ENCODE measurements around the gene CCL4.
"Not testable (repeated sequence)": the region's sequence is repeated elsewhere in the genome, so short reads cannot be mapped to it uniquely, and the experiment has no call there.

Gene CCL4

DNA sequence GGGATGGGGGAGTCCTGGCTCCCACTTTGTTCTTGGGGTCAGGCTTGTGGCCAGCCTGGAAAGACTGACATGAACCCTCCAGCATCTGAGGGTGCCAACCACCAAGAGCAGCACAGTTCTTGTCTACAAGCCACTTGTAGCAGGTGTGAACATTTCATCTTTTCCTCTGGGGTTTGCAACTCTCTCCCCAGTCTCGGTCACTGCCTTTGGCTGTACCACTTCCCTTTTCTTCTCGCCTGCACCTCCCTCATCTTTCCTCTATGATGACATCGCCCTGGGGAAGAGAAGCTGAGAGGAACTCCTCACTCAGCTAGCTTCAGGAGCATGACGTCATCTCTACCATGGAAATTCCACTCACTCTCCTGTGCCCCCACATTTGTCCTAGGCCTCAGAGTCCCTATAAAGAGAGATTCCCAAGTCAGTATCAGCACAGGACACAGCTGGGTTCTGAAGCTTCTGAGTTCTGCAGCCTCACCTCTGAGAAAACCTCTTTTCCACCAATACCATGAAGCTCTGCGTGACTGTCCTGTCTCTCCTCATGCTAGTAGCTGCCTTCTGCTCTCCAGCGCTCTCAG is at the start of gene CCL4:
CCL4 (plus strand) TSS at position 427 of the 575 bp plus-strand sequence; CDS start at position 506, 79 bp downstream.
- not testable (repeated sequence) for H3K9me3 ChIP-seq (ENCODE audit: control insufficient read depth, insufficient read depth, low read length); H3K9ac ChIP-seq (ENCODE audit: low read depth, low read length); H3K4me1 ChIP-seq (ENCODE audit: control insufficient read depth, insufficient read depth, low read length); H3K27ac ChIP-seq (ENCODE audit: low read depth, low read length); H3K4me3 ChIP-seq (ENCODE audit: low read depth, low read length); H3K27me3 ChIP-seq (ENCODE audit: control insufficient read depth, insufficient read depth, low read length); H3K36me3 ChIP-seq (ENCODE audit: control insufficient read depth, insufficient read depth, low read length)

DNA sequence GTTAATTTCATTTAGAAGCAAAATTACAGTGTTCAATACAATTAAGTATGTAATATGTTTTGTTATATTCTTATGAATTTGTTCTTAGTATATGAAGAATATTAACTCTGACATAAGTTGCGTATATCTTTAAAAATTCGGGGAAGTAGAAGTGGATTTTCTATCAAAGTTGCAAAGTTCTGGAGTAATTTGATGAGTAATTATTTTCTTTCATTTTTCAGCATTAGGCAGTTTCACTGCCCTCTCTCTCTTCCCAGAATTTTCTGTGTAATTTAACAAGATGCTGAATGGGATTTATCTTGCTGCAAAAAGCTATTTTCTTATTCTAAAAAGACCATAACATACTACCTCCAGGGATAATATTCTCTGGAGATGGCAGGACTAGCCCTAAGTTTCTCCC is 48.5 kb upstream of the CCL4 start:
- H3K9me3 ChIP-seq (ENCODE audit: control insufficient read depth, insufficient read depth, low read length): no peaks in the 10 kb centered on the region
- no peaks in the 10 kb centered on the region for H3K36me3 ChIP-seq (ENCODE audit: control insufficient read depth, insufficient read depth, low read length)
- H3K9ac ChIP-seq (ENCODE audit: low read depth, low read length): no peak overlapping the region
- no peak overlapping the region for H3K4me3 ChIP-seq (ENCODE audit: low read depth, low read length)
- H3K27me3 ChIP-seq (ENCODE audit: control insufficient read depth, insufficient read depth, low read length): no peaks in the 10 kb centered on the region
- H3K27ac ChIP-seq (ENCODE audit: low read depth, low read length): no peak overlapping the region
- no peaks in the 10 kb centered on the region for H3K4me1 ChIP-seq (ENCODE audit: control insufficient read depth, insufficient read depth, low read length)

DNA sequence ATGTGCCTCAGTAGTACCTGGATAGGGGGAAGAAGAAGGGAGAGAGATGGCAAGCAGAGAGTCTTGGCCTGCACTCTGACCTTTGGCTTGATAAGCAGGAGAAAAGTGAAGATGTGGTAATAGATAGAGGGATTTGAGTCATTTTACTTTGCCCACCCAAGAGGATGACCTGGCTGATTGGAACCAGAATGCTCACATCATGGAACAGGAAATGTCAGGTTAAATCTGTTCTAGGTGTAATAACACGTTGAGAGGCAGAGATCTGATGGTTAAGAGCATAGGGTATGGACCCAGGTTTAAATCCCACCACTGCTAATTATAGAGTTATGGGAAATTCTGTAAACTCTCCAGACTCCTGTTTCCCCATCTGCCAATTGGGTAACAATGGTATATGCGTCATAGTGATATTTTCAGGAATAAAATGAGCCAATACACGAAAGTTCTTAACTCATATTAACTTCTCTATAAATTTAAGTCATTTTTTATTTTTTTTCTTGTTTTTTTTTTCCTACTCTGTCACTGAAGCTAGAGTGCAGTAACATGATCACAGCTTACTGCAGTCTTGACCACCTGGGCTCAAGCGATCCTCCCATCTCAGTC is 47.6 kb upstream of the CCL4 start:
- no peaks in the 10 kb centered on the region for H3K27me3 ChIP-seq (ENCODE audit: control insufficient read depth, insufficient read depth, low read length)
- H3K36me3 ChIP-seq (ENCODE audit: control insufficient read depth, insufficient read depth, low read length): no peaks in the 10 kb centered on the region

DNA sequence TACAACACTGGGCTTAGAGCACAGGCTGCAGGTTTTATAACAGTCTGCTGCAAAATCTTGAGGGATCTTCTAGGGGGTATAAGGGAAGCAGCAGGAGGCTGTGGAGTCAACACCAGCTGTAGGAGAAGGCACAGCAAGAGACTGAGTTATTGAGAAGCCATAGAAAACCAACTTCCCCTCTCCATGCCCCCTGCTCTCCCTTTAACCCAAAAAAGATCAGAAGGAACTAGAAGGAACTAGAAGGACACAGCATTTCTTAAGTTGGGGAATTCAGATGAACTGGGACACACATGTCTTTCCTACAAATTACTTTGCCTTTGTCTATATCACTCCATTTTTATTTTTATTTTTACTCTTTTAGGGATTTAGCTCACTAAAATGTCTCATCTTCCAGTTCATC is 45.7 kb upstream of the CCL4 start:
- no peaks in the 10 kb centered on the region for H3K36me3 ChIP-seq (ENCODE audit: control insufficient read depth, insufficient read depth, low read length)
- no peak overlapping the region for H3K27ac ChIP-seq (ENCODE audit: low read depth, low read length)
- no peak overlapping the region for H3K9ac ChIP-seq (ENCODE audit: low read depth, low read length)
- no peaks in the 10 kb centered on the region for H3K4me1 ChIP-seq (ENCODE audit: control insufficient read depth, insufficient read depth, low read length)
- no peaks in the 10 kb centered on the region for H3K9me3 ChIP-seq (ENCODE audit: control insufficient read depth, insufficient read depth, low read length)
- H3K27me3 ChIP-seq (ENCODE audit: control insufficient read depth, insufficient read depth, low read length): no peaks in the 10 kb centered on the region
- H3K4me3 ChIP-seq (ENCODE audit: low read depth, low read length): no peak overlapping the region

More for the DNA sequence above, 47.6 kb upstream of the CCL4 start:
- Histone ChIP-seq H3K4me3 (ENCODE audit: low read depth, low read length) (no peak overlapping the region), H3K27ac (ENCODE audit: low read depth, low read length) (no peak overlapping the region), H3K9me3 (ENCODE audit: control insufficient read depth, insufficient read depth, low read length) (no peaks in the 10 kb centered on the region), H3K4me1 (ENCODE audit: control insufficient read depth, insufficient read depth, low read length) (no peaks in the 10 kb centered on the region), H3K9ac (ENCODE audit: low read depth, low read length) (no peak overlapping the region)

DNA sequence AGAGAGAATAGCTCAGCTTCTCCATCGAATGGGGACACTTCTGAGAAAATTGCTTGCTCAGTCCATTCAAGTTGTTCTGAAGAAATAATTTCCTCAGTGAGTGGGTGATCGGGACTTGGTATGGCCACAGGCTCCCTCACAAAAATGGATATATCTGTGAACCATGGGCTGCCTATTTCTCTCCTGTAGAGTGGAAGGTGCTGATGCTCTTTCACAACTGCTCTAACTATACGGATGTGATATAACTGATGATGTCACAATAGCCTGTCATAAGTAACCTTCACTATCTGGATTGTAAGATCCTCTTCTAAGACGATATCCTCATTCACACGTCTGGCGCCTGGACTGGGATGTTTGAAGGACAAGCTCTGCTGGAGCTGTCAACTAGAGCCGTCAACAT is 44.2 kb upstream of the CCL4 start:
- Histone ChIP-seq H3K36me3 (ENCODE audit: control insufficient read depth, insufficient read depth, low read length) (no peaks in the 10 kb centered on the region), H3K4me3 (ENCODE audit: low read depth, low read length) (no peak overlapping the region), H3K27me3 (ENCODE audit: control insufficient read depth, insufficient read depth, low read length) (no peaks in the 10 kb centered on the region), H3K4me1 (ENCODE audit: control insufficient read depth, insufficient read depth, low read length) (no peaks in the 10 kb centered on the region), H3K27ac (ENCODE audit: low read depth, low read length) (no peak overlapping the region), H3K9ac (ENCODE audit: low read depth, low read length) (no peak overlapping the region), H3K9me3 (ENCODE audit: control insufficient read depth, insufficient read depth, low read length) (no peaks in the 10 kb centered on the region)

DNA sequence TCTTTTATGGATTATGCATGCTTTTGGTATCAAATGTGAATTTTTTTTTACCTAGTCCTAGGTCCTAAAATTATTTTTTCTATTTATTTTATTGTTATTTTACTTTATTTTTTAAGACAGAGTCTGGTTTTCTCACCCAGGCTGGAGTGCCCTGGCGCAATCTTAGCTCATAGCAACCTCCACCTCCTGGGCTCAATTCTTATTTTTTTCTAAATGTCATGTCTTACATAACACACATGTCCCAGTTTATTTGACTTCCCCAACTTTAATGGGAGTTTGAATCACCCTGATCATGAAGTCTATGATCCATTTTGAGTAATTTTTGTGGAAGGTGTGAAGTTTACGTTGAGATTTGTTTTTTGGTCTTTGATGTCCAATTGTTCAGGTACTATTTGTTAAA is 42.8 kb upstream of the CCL4 start:
- Histone ChIP-seq H3K27me3 (ENCODE audit: control insufficient read depth, insufficient read depth, low read length) (no peaks in the 10 kb centered on the region), H3K27ac (ENCODE audit: low read depth, low read length) (no peak overlapping the region), H3K9ac (ENCODE audit: low read depth, low read length) (no peak overlapping the region), H3K4me3 (ENCODE audit: low read depth, low read length) (no peak overlapping the region), H3K9me3 (ENCODE audit: control insufficient read depth, insufficient read depth, low read length) (no peaks in the 10 kb centered on the region), H3K36me3 (ENCODE audit: control insufficient read depth, insufficient read depth, low read length) (no peaks in the 10 kb centered on the region), H3K4me1 (ENCODE audit: control insufficient read depth, insufficient read depth, low read length) (no peaks in the 10 kb centered on the region)

DNA sequence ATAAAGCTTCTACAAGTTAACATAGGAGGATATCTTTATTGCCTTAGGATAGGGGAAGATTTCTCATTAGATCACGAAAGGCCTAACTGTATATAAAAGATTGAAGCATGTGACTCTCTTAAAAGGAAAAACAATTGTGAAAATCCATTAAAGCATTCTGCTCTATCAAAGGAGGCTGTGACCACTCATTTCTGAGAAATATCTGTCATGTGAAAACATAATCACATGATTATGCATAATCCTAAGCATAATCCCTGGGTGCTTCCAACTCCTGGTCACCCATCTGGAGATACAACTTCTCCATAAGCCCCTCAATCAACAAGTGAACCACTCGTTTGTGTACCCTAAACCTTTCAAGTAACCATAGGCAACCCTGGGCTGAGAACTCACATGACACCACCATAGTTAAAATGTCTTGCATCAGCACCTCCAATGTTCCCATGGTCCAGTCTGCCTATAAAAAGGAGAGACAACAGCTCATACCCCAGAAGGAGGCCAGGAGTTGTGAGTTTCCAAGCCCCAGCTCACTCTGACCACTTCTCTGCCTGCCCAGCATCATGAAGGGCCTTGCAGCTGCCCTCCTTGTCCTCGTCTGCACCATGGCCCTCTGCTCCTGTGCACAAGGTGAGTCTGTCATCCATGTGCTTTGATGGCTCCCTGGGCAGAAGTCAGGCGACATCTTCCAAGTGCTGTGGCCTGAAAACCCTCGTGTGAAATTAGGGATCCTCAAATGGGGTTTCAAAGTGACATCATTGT is 39.7 kb upstream of the CCL4 start, which contains the start of gene CCL18:
CCL18 (plus strand) TSS at position 487 of the 756 bp plus-strand sequence; CDS start at position 558, 71 bp downstream.
- H3K27me3 ChIP-seq (ENCODE audit: control insufficient read depth, insufficient read depth, low read length): no peaks in the 10 kb centered on the region
- no peak within 1 kb of the TSS for H3K27ac ChIP-seq (ENCODE audit: low read depth, low read length)
- H3K4me1 ChIP-seq (ENCODE audit: control insufficient read depth, insufficient read depth, low read length): no peaks in the 10 kb centered on the region
- no peaks in the 10 kb centered on the region for H3K36me3 ChIP-seq (ENCODE audit: control insufficient read depth, insufficient read depth, low read length)
- no peak within 1 kb of the TSS for H3K4me3 ChIP-seq (ENCODE audit: low read depth, low read length)
- H3K9me3 ChIP-seq (ENCODE audit: control insufficient read depth, insufficient read depth, low read length): no peaks in the 10 kb centered on the region
- H3K9ac ChIP-seq (ENCODE audit: low read depth, low read length): no peak within 1 kb of the TSS

DNA sequence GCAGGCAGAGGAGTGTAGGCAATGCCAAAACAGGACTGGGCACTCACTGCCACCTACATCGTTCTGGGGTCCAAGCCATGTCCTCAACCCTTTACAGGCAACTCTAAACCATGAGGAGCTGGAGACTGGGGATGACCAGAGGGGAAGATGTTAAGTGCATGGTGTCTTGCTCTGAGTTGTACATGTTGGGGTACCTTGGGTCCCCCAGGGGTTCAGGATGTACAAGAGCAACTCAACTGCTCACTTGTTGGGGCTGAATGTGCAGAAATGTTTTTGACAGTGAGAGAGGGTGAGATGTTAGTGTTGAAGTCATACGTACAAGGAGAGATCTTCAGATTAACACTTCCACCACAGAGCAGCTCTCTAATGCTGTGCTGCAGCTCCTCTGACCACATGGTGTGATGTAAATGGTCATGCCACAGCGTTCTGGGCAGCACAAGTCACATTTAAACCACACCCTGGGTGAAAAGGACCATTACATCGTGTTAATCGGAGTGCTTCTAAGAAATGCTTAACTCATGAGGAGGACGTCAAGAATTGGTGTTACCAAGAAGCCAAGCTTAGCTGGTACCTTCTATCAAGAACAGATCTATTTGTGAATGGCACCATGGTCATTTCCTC is 37.2 kb upstream of the CCL4 start:
- H3K27me3 ChIP-seq (ENCODE audit: control insufficient read depth, insufficient read depth, low read length): no peaks in the 10 kb centered on the region
- H3K4me3 ChIP-seq (ENCODE audit: low read depth, low read length): no peak overlapping the region
- H3K9ac ChIP-seq (ENCODE audit: low read depth, low read length): no peak overlapping the region
- H3K36me3 ChIP-seq (ENCODE audit: control insufficient read depth, insufficient read depth, low read length): no peaks in the 10 kb centered on the region
- no peaks in the 10 kb centered on the region for H3K4me1 ChIP-seq (ENCODE audit: control insufficient read depth, insufficient read depth, low read length)
- H3K9me3 ChIP-seq (ENCODE audit: control insufficient read depth, insufficient read depth, low read length): no peaks in the 10 kb centered on the region
- H3K27ac ChIP-seq (ENCODE audit: low read depth, low read length): no peak overlapping the region

DNA sequence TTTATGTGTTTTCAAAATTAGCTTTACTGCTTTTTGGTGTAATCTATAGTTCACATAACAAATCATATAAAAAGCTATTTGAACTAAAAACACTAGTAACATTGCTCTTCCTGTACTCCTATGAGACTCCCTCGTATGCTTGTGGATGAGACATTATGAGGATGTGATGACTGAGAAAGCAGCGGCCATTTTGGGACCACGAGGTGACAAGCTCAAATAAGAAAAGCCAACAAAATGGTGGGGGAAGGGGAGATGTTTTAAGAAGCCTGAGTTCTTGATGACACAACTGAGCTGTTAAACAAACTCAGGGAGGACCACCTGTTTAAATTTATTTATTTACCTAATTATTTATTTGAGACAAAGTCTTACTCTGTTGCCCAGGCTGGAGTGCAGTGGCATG is 35.1 kb upstream of the CCL4 start:
- H3K36me3 ChIP-seq (ENCODE audit: control insufficient read depth, insufficient read depth, low read length): no peaks in the 10 kb centered on the region
- H3K27me3 ChIP-seq (ENCODE audit: control insufficient read depth, insufficient read depth, low read length): no peaks in the 10 kb centered on the region
- no peaks in the 10 kb centered on the region for H3K4me1 ChIP-seq (ENCODE audit: control insufficient read depth, insufficient read depth, low read length)
- no peak overlapping the region for H3K4me3 ChIP-seq (ENCODE audit: low read depth, low read length)
- H3K9ac ChIP-seq (ENCODE audit: low read depth, low read length): no peak overlapping the region
- no peaks in the 10 kb centered on the region for H3K9me3 ChIP-seq (ENCODE audit: control insufficient read depth, insufficient read depth, low read length)
- H3K27ac ChIP-seq (ENCODE audit: low read depth, low read length): no peak overlapping the region

DNA sequence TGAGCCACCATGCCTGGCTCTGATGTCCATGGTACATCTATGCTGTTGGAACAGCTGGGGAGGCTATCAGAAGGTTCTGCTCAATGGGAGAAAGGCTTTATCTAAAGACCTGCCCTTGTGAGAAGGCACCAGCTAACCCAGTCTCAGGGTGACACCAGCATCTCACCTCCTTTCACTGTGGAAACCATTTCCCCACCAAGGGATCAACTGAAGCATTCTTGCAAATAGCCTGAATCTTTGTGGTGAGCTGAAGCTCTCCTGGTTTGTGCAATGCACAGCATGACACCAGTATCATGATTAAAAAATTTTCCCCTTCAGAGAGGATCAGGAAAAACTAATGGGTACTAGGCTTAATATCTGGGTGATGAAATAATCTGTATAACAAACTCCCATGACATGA is 34.5 kb upstream of the CCL4 start:
- Histone ChIP-seq H3K9me3 (ENCODE audit: control insufficient read depth, insufficient read depth, low read length) (no peaks in the 10 kb centered on the region), H3K27me3 (ENCODE audit: control insufficient read depth, insufficient read depth, low read length) (no peaks in the 10 kb centered on the region), H3K4me3 (ENCODE audit: low read depth, low read length) (no peak overlapping the region), H3K27ac (ENCODE audit: low read depth, low read length) (no peak overlapping the region), H3K9ac (ENCODE audit: low read depth, low read length) (no peak overlapping the region), H3K36me3 (ENCODE audit: control insufficient read depth, insufficient read depth, low read length) (no peaks in the 10 kb centered on the region), H3K4me1 (ENCODE audit: control insufficient read depth, insufficient read depth, low read length) (no peaks in the 10 kb centered on the region)

DNA sequence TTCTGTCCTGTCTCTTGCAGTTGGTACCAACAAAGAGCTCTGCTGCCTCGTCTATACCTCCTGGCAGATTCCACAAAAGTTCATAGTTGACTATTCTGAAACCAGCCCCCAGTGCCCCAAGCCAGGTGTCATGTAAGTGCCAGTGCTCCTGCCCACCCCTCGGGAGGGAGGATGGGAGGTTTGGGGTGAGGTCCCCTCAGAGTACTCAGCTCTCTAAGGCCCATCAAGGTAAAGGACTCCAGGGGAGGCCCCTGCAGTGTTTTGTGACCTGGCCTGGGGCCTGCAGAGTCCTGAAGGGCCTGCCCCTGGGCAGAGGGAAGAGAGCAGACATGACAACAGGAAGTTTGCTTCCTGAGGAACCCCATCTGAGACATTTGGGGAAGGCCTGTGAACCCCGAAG is 33.2 kb upstream of the CCL4 start:
- no peak overlapping the region for H3K27ac ChIP-seq (ENCODE audit: low read depth, low read length)
- no peaks in the 10 kb centered on the region for H3K27me3 ChIP-seq (ENCODE audit: control insufficient read depth, insufficient read depth, low read length)
- H3K36me3 ChIP-seq (ENCODE audit: control insufficient read depth, insufficient read depth, low read length): no peaks in the 10 kb centered on the region
- no peaks in the 10 kb centered on the region for H3K4me1 ChIP-seq (ENCODE audit: control insufficient read depth, insufficient read depth, low read length)
- H3K4me3 ChIP-seq (ENCODE audit: low read depth, low read length): no peak overlapping the region
- H3K9ac ChIP-seq (ENCODE audit: low read depth, low read length): no peak overlapping the region
- no peaks in the 10 kb centered on the region for H3K9me3 ChIP-seq (ENCODE audit: control insufficient read depth, insufficient read depth, low read length)
